Left renal pelvis (tissue), 4 donors: ENCODE results near the gene KPNA3. TPM values are rescaled to one million over a fixed set of nuclear protein-coding genes. Genes with fewer than 3 reads are reported as not detected.
"Not testable (repeated sequence)": the region's sequence is repeated elsewhere in the genome, so short reads cannot be mapped to it uniquely, and the experiment has no call there.

Experiments used
- DNase-seq, 4 donors: peaks; one replicate each; pipeline ENCODE4 v3.0.0-alpha.2; 2013; ENCODE audit warnings: low read depth in 4 of 4, low spot score in 3 of 4
- polyA plus RNA-seq, 4 donors: library from polyadenylated mRNA; unstranded; fragments of 120-200 nt; gene quantifications; one replicate each; pipeline ENCODE4 v1.2.1, GENCODE V29; 2013; ENCODE audit not compliant: insufficient read length in 4 of 4

Gene KPNA3
- polyA plus RNA-seq, 4 donors, result 29.8 to 41.8 (median 36.3) TPM

- no peak for DNase-seq
Measured at GRCh38 chr13:49756263-49756662, 36.2 kb downstream of the KPNA3 start.

GRCh38 chr13:49754146-49754545, 38.3 kb downstream of the KPNA3 start:
- DNase-seq, result no peak

- no peak for DNase-seq
Measured at GRCh38 chr13:49749848-49750247, 42.6 kb downstream of the KPNA3 start.

GRCh38 chr13:49746111-49746510, 46.4 kb downstream of the KPNA3 start:
- DNase-seq, result no peak

- DNase-seq, result no peak
Measured at GRCh38 chr13:49740870-49741269, 51.6 kb downstream of the KPNA3 start.

GRCh38 chr13:49739498-49740187, 52.8 kb downstream of the KPNA3 start:
- DNase-seq, result no peak

GRCh38 chr13:49733181-49733951, 59.1 kb downstream of the KPNA3 start:
- no peak for DNase-seq

GRCh38 chr13:49731766-49732165, 60.7 kb downstream of the KPNA3 start:
- no peak for DNase-seq

GRCh38 chr13:49716615-49717014, 75.9 kb downstream of the KPNA3 start:
- DNase-seq, result no peak

GRCh38 chr13:49714757-49715156, 77.7 kb downstream of the KPNA3 start:
- DNase-seq, result no peak

- DNase-seq, result no peak
Measured at GRCh38 chr13:49711218-49711863, 81.1 kb downstream of the KPNA3 start.

GRCh38 chr13:49704264-49704663, 88.2 kb downstream of the KPNA3 start:
- not testable (repeated sequence) for DNase-seq

- no peak for DNase-seq
Measured at GRCh38 chr13:49701491-49701890, 91.0 kb downstream of the KPNA3 start.

GRCh38 chr13:49697468-49697867, 95.0 kb downstream of the KPNA3 start:
- no peak for DNase-seq

- DNase-seq, result no peak
Measured at GRCh38 chr13:49694446-49694845, 98.0 kb downstream of the KPNA3 start.

- DNase-seq, result no peak
Measured at GRCh38 chr13:49693877-49694276, 98.6 kb downstream of the KPNA3 start.

GRCh38 chr13:49693191-49693733, 99.2 kb downstream of the KPNA3 start:
- DNase-seq, result no peak

GRCh38 chr13:49690995-49691784, 101.3 kb downstream of the KPNA3 start, which contains the start of gene EBPL:
Gene EBPL (minus strand): TSS chr13:49691486. CDS start chr13:49691424, 62 bp downstream.
- DNase-seq, result peak; percentile 79 to 86 (median 82)

- DNase-seq, result peak in 1 of 4 donors; percentile 5
Measured at GRCh38 chr13:49690133-49690994, 102.1 kb downstream of the KPNA3 start.
